Measurements from ENCODE around the gene TREML4.

GRCh38 chr6:41237128-41237527 lies 9.0 kb downstream of the TREML4 start:
- TF ChIP-seq PHF8 (conservative IDR thresholded peaks at IDR 0.05; ENCODE audit: low read depth, low read length) (no peak), POLR2AphosphoS5 (IDR thresholded peaks at IDR 0.05; ENCODE audit: low read depth, low read length) (no peak)
